ENCODE measurements around the gene ISLR.
A peak's percentile ranks its signal among the peaks of the same experiment; 100 is the strongest.

The ISLR gene

DNA sequence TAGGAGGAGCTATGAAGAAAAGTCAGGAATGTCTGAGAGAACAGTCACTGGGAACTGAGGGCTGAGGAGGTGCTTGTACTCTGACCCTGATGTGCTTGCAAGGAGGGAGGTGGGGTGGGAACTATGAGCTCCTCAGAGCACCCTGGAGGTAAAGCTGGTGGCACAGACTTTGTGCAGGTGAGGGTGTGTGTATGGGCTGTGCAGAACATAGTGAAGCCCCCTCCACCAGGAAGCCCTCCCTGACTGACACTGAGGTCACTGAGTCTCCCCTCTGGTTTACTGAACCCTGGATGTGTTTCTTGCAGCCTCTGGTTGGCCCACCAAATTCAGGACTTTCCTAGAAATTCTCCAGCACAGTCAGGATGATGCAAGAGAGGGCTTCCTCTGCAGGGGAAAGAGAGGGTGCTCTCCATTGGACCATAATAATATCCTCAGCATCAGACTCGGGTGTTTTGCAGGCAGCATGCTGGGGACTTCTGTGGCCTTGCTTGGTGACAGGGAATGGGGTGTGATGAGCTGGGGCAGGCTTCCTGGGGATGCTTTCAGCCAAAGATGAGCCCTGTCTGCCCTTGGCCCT lies 1.5 kb upstream of the ISLR start:
- DNase-seq = no peak

DNA sequence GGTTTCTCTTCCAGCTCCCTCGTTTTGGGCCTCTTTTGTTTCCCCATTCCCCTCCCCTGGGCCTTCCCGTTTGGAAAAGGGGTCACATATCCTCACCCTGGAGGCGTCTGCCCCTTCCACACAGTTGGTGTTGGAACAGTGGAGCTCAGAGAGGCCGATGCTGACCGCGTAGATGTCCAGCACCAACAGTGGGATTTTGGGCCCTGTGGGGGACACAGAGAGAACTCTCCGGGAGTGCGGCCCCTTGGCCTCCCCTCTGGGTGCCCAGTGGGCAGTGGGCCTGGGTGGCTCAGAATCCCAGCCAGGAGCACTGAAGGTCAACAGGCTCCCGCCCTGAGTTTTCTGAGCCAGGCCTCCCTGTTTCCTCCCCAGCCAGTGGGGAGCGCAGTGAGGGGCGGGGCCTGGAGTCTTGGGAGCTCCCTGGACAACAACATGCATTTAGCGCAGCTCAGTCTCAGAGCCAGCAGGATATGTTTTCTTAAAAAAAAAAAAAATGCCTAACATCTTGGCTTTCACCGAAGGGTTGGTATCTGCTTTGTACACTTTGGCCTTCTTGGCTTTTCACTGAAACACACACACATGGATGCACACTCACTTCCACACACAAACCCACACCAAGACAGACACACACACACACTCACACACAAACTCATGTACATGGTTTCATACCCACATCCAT lies 670 bp upstream of the ISLR start:
- no peak for DNase-seq

- no peak for DNase-seq
Observed at GRCh38 chr15:74174219-74174957, 878 bp downstream of the ISLR start.

DNA sequence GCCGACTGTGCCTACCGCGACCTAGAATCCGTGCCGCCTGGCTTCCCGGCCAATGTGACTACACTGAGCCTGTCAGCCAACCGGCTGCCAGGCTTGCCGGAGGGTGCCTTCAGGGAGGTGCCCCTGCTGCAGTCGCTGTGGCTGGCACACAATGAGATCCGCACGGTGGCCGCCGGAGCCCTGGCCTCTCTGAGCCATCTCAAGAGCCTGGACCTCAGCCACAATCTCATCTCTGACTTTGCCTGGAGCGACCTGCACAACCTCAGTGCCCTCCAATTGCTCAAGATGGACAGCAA lies 1.4 kb downstream of the ISLR start:
- no peak for DNase-seq

DNA sequence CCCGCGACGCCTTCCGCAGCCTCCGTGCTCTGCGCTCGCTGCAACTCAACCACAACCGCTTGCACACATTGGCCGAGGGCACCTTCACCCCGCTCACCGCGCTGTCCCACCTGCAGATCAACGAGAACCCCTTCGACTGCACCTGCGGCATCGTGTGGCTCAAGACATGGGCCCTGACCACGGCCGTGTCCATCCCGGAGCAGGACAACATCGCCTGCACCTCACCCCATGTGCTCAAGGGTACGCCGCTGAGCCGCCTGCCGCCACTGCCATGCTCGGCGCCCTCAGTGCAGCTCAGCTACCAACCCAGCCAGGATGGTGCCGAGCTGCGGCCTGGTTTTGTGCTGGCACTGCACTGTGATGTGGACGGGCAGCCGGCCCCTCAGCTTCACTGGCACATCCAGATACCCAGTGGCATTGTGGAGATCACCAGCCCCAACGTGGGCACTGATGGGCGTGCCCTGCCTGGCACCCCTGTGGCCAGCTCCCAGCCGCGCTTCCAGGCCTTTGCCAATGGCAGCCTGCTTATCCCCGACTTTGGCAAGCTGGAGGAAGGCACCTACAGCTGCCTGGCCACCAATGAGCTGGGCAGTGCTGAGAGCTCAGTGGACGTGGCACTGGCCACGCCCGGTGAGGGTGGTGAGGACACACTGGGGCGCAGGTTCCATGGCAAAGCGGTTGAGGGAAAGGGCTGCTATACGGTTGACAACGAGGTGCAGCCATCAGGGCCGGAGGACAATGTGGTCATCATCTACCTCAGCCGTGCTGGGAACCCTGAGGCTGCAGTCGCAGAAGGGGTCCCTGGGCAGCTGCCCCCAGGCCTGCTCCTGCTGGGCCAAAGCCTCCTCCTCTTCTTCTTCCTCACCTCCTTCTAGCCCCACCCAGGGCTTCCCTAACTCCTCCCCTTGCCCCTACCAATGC lies 2.0 kb downstream of the ISLR start:
- DNase-seq = no peak

DNA sequence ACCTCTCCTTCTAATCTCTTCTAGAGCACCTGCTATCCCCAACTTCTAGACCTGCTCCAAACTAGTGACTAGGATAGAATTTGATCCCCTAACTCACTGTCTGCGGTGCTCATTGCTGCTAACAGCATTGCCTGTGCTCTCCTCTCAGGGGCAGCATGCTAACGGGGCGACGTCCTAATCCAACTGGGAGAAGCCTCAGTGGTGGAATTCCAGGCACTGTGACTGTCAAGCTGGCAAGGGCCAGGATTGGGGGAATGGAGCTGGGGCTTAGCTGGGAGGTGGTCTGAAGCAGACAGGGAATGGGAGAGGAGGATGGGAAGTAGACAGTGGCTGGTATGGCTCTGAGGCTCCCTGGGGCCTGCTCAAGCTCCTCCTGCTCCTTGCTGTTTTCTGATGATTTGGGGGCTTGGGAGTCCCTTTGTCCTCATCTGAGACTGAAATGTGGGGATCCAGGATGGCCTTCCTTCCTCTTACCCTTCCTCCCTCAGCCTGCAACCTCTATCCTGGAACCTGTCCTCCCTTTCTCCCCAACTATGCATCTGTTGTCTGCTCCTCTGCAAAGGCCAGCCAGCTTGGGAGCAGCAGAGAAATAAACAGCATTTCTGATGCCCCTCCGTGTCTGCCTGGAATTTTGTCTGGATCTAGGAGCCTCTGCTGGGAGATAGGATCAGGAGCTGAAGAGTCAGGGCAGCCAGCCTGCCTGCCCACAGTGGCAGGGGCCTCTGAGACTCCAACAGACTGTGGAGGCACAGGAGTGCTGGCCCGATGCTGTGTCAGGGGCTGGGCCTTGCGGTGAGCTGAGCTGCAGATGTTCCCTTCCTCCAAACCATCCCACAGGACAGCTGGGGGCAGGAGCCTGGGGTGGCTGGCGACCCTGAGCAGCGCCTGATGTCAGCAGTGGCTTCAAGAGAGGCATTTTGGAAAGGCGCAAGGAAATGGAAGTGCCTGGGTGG lies 3.0 kb downstream of the ISLR start:
- DNase-seq = no peak

DNA sequence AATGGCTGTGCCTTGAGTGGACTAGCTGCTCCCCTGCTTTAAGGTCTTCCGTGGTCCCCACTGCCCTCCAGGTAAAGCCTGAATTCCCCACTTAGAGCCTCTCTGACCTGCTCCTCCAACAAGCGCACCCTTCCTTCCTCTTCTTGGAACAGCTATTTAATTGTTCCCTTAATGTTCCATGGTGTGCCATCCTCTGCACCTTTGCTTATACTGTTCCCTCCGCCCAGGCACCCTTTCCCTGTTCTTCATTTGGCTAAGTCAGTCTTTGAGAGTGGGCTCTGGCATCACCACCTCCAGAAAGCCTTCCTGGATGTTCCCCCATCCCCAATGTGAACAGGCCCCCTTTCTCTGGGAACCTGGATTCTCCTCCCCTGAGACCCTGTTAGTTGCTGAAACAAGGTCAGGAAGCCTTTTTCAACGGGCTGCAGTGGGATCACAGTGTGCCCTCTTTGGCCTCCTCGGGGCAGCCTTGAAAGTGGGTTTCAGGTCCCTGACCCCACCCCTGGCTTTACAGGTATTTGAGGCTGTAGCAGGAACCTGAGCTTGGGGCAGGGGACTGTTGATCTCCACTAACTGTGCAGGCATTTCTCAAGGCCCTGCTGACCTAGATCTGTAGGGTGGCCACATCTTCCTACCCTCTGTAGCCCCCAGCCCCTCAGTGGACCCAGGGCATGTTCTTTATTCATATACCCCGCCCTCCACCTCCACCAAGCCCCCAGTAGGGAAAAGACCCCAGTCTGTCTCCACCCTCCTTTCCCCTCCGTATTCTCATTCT lies 5.0 kb downstream of the ISLR start:
- DNase-seq = no peak

DNA sequence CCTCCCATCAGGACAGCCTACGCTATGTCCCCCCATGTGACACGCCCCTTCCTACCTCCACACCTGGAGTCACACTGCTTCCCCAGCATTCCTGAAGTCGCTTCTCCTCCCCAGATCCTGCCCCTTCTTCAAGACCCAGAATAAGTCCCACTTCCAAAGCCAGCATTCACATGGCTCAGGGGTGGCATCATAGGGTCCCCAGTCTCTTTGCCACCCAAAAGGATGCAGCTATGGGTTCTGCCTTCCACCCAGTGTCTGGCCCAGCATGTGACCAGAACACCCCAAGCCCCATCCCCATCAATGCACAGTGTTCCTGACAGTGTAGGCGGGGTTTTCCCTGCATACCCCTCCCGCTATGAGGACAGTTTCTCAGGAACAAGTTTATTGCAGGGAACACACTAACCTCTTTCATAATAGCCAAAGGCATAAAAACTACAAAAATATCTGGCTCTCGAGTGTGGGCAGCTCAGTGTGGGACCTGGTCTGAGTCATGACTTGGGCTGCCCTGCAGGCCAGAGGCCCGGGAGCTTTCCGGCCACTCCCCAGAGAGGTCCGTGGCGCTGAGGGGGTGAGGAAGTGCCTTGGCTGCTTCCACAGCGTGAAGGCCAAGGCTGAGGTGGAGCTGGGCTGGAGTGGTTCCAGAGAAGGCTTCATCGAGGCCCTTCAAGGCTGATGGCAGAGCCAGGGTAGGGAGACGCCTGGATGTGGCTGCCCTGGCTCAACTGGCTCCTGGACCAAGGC lies 5.8 kb downstream of the ISLR start:
- peak; percentile 35 to 68 for DNase-seq

DNA sequence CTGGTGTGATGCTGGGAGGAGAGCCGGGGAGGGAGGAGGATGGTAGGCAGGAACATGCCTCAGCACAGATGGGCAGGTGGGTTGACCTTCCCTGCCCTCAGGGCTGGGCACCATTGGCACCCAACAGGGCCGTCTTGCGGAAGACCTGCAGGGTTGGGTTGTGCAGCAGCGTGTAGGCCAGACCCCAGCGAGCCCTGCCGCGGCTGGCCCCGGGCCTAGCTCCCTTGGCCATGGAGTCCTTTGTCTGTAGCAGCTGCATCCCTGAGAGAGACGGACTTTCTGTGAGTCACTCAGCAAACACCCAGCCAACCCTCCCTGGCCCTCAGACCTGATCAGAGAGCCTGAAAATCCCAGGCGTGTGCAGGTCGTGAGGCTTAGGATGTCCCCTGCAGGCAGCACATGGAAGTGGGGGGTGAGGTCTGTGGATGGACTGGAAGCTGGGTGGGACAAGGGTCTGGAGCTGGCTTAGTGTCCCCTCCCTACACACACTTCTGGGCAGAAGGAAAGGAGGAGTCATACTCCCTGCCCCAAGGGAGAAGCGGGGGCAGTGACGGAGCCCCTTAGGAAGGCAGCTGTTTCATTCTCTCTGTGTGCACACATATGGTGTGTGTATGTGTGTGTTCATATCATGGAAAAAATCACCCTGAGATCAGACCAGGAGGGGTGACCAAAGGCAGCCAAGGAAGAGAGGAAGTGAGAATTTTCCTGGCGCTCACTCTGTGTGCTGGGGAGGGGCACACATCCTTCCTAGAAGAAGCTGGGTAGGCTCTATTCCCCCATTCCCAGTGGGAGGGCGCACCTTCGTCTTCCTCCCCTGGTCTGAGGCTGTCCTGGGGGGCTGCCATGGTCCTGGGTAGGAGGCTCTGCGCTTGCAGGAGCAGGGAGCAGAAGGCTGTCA lies 6.7 kb downstream of the ISLR start:
- DNase-seq = no peak

DNA sequence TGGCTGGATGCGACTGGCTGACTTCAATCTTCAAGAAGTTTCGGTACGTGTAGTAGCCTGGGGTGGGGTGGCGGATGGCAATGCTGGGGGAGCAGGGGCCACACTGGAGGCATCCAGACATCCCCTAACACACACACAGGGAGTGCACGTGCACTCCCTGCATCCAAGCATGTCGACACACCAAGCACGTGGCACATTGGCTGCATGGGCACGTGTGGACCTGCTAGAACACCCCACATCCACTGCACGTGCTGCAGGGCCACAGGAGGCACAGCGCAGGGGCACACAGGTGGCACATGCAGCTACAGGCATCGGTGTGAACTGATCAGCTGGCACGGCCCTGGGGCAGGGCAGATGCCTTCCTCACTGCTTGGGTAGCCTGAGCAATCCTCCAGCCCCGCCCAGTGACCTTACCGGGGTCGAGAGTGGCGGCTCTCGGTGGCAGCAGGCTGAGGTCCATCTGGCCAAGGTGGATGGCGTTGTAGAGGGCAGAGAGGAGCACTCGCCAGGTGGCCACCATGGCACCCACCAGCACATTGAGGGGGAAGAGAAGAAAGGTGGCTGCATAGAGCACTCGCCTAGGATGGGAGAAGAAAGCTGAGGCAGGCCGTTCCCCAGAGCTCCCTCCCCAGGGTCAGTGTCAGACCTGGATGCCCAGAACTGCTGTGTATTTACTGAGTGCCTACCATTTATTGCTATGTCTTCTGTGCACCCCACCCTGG lies 7.5 kb downstream of the ISLR start:
- DNase-seq = no peak

- DNase-seq = no peak
Observed at GRCh38 chr15:74182131-74182530, 8.6 kb downstream of the ISLR start.

DNA sequence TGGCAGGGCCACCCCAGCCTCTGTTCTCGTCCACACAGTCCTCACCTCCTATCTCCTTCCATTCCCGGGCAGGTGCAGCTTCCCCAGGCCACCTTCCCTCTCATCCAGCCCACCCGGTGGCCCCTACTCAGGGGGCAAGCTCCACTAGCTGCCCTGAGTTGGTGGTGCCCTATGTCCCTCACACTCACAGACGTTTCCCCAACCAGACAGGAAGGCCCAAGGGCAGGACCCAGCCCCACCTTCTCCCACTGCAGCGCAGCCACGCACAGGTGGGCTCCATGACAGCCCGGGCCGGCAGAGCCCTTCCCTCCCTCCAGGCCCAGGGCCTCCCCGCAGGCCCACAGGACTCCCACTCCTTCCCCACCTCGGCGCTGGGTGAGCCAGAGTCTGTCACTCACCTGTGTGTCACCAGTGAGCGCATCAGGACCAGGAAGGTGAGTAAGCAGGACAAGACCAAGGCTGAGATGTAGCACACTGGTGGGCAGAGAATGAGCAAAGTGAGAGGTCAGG lies 11.1 kb downstream of the ISLR start:
- no peak for DNase-seq

- DNase-seq = no peak
Observed at GRCh38 chr15:74185710-74186348, 12.3 kb downstream of the ISLR start.

DNA sequence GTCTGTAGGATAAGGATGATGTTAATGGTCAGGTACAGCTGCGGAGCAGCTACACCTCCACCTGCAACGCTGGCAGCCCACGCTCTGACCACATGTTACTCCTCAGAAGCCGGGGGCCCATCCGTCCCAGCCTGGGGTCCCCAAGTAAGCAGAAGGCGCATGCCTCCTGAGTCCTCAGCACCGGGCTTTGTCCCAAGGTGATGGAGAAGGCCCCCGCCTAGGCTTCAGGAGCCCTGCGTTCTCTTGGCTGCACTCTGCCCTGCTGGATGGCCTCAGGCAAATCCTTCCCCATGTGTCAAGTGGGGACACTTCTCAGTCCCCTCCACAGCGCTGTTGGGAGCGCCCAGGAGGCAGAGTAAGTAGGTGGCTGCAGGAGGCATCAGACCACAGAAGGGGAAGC lies 14.7 kb downstream of the ISLR start:
- DNase-seq = no peak

GRCh38 chr15:74191798-74192197 lies 18.3 kb downstream of the ISLR start:
- peak in 1 of 2 donors; percentile 2 for DNase-seq

DNA sequence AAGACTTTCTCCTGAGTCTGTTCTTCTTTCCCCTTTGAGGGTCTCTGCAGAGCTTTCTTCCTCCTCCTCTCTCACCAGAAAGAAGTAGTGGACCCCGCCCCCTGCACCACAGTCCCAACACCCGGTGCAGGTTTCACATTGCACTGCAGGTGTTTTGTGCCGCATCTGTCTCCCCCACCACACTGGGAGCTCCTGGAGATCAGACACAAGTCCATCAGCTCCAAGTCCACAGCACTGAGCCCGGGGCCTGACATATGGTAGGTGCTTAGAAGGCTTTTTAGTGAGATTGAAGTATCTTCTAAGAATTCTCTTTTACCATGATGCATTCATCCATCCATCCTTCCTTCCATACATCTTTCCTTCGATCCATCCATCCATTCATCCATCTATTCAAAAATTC lies 19.2 kb downstream of the ISLR start:
- no peak for DNase-seq

DNA sequence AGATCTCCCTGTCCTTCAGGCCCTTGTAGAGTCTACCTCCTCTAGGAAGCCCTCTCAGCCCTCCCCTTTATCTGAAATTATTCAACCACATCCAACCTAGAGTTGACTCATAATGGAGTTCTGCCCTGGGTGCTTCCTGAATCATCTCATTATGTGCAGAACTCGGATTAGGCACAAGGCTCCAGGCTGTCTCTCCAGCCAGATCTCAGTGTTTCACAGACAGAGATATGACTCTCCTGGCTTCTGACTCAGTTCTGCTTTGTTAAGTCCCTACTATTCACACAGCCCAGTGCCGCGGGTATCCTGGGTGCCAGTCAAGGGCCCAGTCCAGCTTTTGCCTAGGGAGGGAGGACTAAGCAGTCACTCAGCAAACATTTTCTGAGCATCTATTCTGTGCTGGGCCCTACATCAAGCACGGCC lies 19.8 kb downstream of the ISLR start:
- DNase-seq = peak in 1 of 2 donors; percentile 13

DNA sequence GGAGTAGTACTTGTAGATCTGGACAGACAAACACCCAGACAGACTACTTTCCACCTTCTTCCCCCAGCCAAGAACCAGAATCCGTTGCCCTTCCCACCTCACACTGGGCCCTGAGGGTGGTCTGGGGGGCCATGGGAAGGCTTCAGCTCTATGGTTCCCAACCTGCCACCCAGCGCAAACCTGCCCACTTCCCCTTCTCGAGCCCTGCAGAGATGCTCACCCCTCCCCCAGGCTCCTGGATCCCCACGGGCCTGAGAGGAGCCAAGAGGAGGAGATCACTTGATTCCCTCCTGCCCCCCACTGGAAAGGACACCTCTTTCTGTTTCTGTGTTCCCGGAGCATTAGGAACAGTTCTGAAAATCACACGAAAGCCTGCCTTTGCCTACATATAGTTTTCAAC lies 20.4 kb downstream of the ISLR start:
- no peak for DNase-seq
